Measurements from ENCODE around the gene KCNAB1. TPM values are rescaled to one million over a fixed set of nuclear protein-coding genes. Genes with fewer than 3 reads are reported as not detected.
A peak's percentile ranks its signal among the peaks of the same experiment; 100 is the strongest.

KCNAB1 gene
- total RNA-seq, 4 donors from 2014 or later = 4.2 to 11.4 (median 7.8) TPM

- WGBS, 2 donors = 67 to 85% methylated on average over 4 of the region's 4 CpGs
- TF ChIP-seq CTCF (IDR thresholded peaks at IDR 0.05) = no peak
- TF ChIP-seq EP300 (IDR thresholded peaks at IDR 0.05) = no peak
- no peak for TF ChIP-seq POLR2A (IDR thresholded peaks at IDR 0.05)
- Histone ChIP-seq H3K4me1 (peaks cover 0 to 3% (median 0%) of the 10 kb centered on the region in 4 donors), H3K9me3 (no peaks in the 10 kb centered on the region), H3K27me3 (no peaks in the 10 kb centered on the region), H3K4me3 (no peak overlapping the region), H3K36me3 (no peaks in the 10 kb centered on the region), H3K27ac (peak overlapping the region in 3 of 4 donors; percentile 48 to 90 (median 74))
- DNase-seq (ENCODE audit: low spot score in 2 of 2) = no peak
Observed at GRCh38 chr3:156455839-156456238, 335.5 kb downstream of the KCNAB1 start.

- H3K27ac ChIP-seq = peak overlapping the region in 3 of 4 donors; percentile 48 to 90 (median 74)
Observed at GRCh38 chr3:156456771-156457224, 336.4 kb downstream of the KCNAB1 start.

DNA sequence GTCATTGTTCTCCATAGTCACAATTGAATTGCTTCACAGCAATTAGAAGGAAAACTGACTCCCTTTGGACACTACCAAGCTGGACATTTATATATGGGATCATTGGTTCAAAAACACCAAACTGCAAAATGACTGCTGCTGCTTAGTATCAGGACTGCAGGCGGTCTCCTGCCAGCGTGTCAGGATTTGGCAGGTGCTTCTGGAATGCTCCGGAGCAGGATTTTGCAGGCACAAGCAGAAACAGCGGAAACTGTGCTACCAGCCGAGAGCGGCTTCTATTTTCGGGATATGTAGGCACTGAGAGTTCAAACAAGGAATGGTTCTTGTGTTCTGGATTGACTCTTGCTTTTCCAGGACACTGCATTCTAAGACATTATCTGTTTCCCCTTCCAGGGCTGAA lies 339.1 kb downstream of the KCNAB1 start:
- Histone ChIP-seq H3K9me3 (no peaks in the 10 kb centered on the region), H3K4me1 (peaks cover 0 to 3% (median 0%) of the 10 kb centered on the region in 4 donors), H3K36me3 (no peaks in the 10 kb centered on the region), H3K27me3 (no peaks in the 10 kb centered on the region), H3K27ac (peak overlapping the region in 1 of 4 donors; percentile 35), H3K4me3 (no peak overlapping the region)
- TF ChIP-seq EP300 (IDR thresholded peaks at IDR 0.05) = no peak
- TF ChIP-seq CTCF (IDR thresholded peaks at IDR 0.05) = no peak
- no peak for TF ChIP-seq POLR2A (IDR thresholded peaks at IDR 0.05)
- 63 to 68% methylated on average over 7 of the region's 7 CpGs for WGBS, 2 donors
- no peak for DNase-seq (ENCODE audit: low spot score in 2 of 2)

More at GRCh38 chr3:156456771-156457224, 336.4 kb downstream of the KCNAB1 start:
- TF ChIP-seq EP300 (IDR thresholded peaks at IDR 0.05) = peak in 1 of 2 donors; percentile 78
- no peak for TF ChIP-seq CTCF (IDR thresholded peaks at IDR 0.05)
- Histone ChIP-seq H3K4me1 (peaks cover 0 to 3% (median 0%) of the 10 kb centered on the region in 4 donors), H3K4me3 (no peak overlapping the region), H3K36me3 (no peaks in the 10 kb centered on the region), H3K27me3 (no peaks in the 10 kb centered on the region), H3K9me3 (no peaks in the 10 kb centered on the region)
- no peak for DNase-seq (ENCODE audit: low spot score in 2 of 2)
- WGBS, 2 donors = 36% methylated on average over 5 of the region's 5 CpGs

- 49 to 60% methylated on average over 2 of the region's 2 CpGs for WGBS, 2 donors
- no peaks in the 10 kb centered on the region for H3K36me3 ChIP-seq
- DNase-seq (ENCODE audit: low spot score in 2 of 2) = no peak
- TF ChIP-seq EP300 (IDR thresholded peaks at IDR 0.05) (no peak), CTCF (IDR thresholded peaks at IDR 0.05) (no peak), POLR2A (IDR thresholded peaks at IDR 0.05) (no peak)
- no peak overlapping the region for H3K27ac ChIP-seq
- no peaks in the 10 kb centered on the region for H3K9me3 ChIP-seq
- no peaks in the 10 kb centered on the region for H3K27me3 ChIP-seq
- H3K4me1 ChIP-seq = peaks cover 0 to 3% (median 0%) of the 10 kb centered on the region in 4 donors
- no peak overlapping the region for H3K4me3 ChIP-seq
Observed at GRCh38 chr3:156460206-156460611, 339.8 kb downstream of the KCNAB1 start.

DNA sequence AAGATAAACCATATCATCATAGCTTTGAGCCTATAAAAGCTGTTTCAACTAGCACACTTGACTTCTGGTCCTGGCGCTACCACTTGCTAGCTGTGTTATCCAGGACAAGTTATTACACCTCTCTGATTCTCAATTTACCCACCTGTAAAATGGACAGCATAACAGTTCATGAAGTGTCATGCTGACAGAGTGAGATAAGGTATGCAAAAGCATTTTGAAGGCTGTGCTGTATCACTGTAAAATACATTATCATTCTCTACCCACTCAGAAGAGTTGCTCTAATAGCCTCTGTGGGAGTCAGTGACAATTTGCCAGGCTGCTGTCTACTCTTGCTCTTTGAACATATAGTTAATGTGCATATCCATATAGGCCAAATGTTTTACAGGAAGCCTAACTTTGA lies 341.5 kb downstream of the KCNAB1 start:
- Histone ChIP-seq H3K4me3 (no peak overlapping the region), H3K36me3 (no peaks in the 10 kb centered on the region), H3K4me1 (no peaks in the 10 kb centered on the region), H3K27me3 (no peaks in the 10 kb centered on the region), H3K27ac (no peak overlapping the region), H3K9me3 (no peaks in the 10 kb centered on the region)
- TF ChIP-seq EP300 (IDR thresholded peaks at IDR 0.05) (no peak), POLR2A (IDR thresholded peaks at IDR 0.05) (no peak), CTCF (IDR thresholded peaks at IDR 0.05) (no peak)
- 100% methylated on average over 1 of the region's 1 CpG for WGBS, 2 donors
- DNase-seq (ENCODE audit: low spot score in 2 of 2) = no peak

Measured in tibial nerve (tissue), 4 donors.